ENCODE data around the gene SUCO. TPM values are rescaled to one million over a fixed set of nuclear protein-coding genes. Genes with fewer than 3 reads are reported as not detected.

The SUCO gene
- total and polyA plus RNA-seq, 2 of the 13 experiments (the other 11 are each of a cell fraction or from before 2014, with no cell fraction given) = 12.6 to 25.5 TPM

DNA sequence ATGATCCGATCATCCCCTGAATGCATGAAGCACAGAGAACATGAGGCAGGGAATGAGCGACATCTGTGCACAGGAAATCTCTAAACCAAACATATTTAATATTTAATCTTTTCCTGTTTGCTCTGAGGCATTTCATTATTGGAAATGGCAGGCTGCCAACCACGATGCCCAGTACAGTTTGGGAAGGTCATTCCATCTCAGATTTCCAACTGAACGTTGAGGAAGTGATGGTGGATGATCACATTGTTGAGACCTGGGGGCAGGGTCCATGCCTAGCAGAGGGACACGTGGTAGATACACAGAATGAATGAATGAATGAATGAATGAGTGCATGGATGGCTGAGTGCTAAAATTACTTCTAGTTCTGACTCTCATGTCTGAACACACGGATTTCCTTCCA lies 110.0 kb downstream of the SUCO start:
- 20% methylated on average over 6 of the region's 6 CpGs for WGBS (ENCODE audit: low lambda C conversion rate)
- ATAC-seq = peak; percentile 34; the same call in 2 of the 3 replicates
- no peaks in the 10 kb centered on the region for H3K9me3 ChIP-seq (ENCODE audit: low read length)
- no peak overlapping the region for H3K9ac ChIP-seq (ENCODE audit: insufficient read depth, low read depth, low read length)
- peaks cover 33% of the 10 kb centered on the region for H3K4me1 ChIP-seq (ENCODE audit: insufficient read depth, low read length)
- H3K27ac ChIP-seq (ENCODE audit: extremely low read length, insufficient read depth, low read length) = no peak overlapping the region
- H3K27me3 ChIP-seq (ENCODE audit: control insufficient read depth in 1 of 2, insufficient read depth in 2 of 2, low read length in 2 of 2) = peaks cover 0 to 6% of the 10 kb centered on the region in 2 experiments; a peak in 1 of 5 replicates
- DNase-seq (ENCODE audit: low spot score) = peak; percentile 41
- intact Hi-C loops (cut with micrococcal nuclease; ENCODE audit: unreplicated experiment) (no loop called here), in situ Hi-C loops (cut with HindIII; ENCODE audit: extremely low pct_ligation_motif_present, low pct_unique_long_range_greater_than_20kb) (no loop called here)
- H3K4me2 ChIP-seq (ENCODE audit: low read depth, low read length) = peak overlapping the region; percentile 41; the same call in 1 of the 2 replicates
- POLR2A ChIA-PET = no interaction called here
- no peak for FAIRE-seq
- no peak overlapping the region for H3K4me3 ChIP-seq (replicated peaks in 1 of 3; ENCODE audit: insufficient read depth in 1 of 3, low read depth in 2 of 3, low read length in 3 of 3)
- no peak overlapping the region for H2AFZ ChIP-seq (ENCODE audit: low read length)
- CTCF ChIA-PET (ENCODE audit: low intra/inter-chr PET ratio, low total read pairs) = no interaction called here
- no peaks in the 10 kb centered on the region for H3K36me3 ChIP-seq (replicated peaks in 1 of 2; ENCODE audit: control insufficient read depth in 1 of 2, insufficient read depth in 2 of 2, low read length in 2 of 2)
- no peaks in the 10 kb centered on the region for H4K20me1 ChIP-seq (ENCODE audit: insufficient read depth, low read length)
- BruUV-seq (replicated peaks) = no TSS peak
- no peaks in the 10 kb centered on the region for H3K79me2 ChIP-seq (ENCODE audit: insufficient read depth, low read length)
- TF ChIP-seq FOXA3 (CRISPR knock-in tag; IDR thresholded peaks at IDR 0.05) (peak; percentile 58; the same call in 1 of the 2 replicates), MAFK (conservative IDR thresholded peaks at IDR 0.05 in 1 of 2, IDR thresholded peaks at IDR 0.05 in 1 of 2; ENCODE audit: low read length in 2 of 2) (no peak), FOSL2 (CRISPR knock-in tag; IDR thresholded peaks at IDR 0.05) (peak; percentile 38; the same call in 1 of the 2 replicates), SMARCC2 (IDR thresholded peaks at IDR 0.05) (no peak), MED1 (CRISPR knock-in tag; IDR thresholded peaks at IDR 0.05) (peak; percentile 61), NCOA2 (CRISPR knock-in tag; IDR thresholded peaks at IDR 0.05) (peak; percentile 29; the same call in 1 of the 2 replicates), SIX1 (CRISPR knock-in tag; IDR thresholded peaks at IDR 0.05; ENCODE audit: borderline replicate concordance) (peak; percentile 26; the same call in 1 of the 2 replicates), ELF3 (CRISPR knock-in tag; IDR thresholded peaks at IDR 0.05) (peak; percentile 47; the same call in 1 of the 2 replicates), HDAC1 (CRISPR knock-in tag; IDR thresholded peaks at IDR 0.05) (0 out of 2 replicates have a peak, but pooled peaks have one; percentile 20), RARA (CRISPR knock-in tag; IDR thresholded peaks at IDR 0.05) (0 out of 2 replicates have a peak, but pooled peaks have one; percentile 15), ETV5 (CRISPR knock-in tag; IDR thresholded peaks at IDR 0.05; ENCODE audit: borderline replicate concordance) (peak; percentile 20; the same call in 1 of the 2 replicates), ZNF335 (CRISPR knock-in tag; IDR thresholded peaks at IDR 0.05) (0 out of 2 replicates have a peak, but pooled peaks have one; percentile 33), SAP130 (CRISPR knock-in tag; IDR thresholded peaks at IDR 0.05; ENCODE audit: low read depth) (0 out of 2 replicates have a peak, but pooled peaks have one; percentile 16), MYC (CRISPR knock-in tag; IDR thresholded peaks at IDR 0.05; ENCODE audit: borderline replicate concordance) (0 out of 2 replicates have a peak, but pooled peaks have one; percentile 31), SMC3 (IDR thresholded peaks at IDR 0.05; ENCODE audit: low read length) (no peak), ZNF644 (CRISPR knock-in tag; IDR thresholded peaks at IDR 0.05; ENCODE audit: low read depth) (peak; percentile 79), SALL1 (CRISPR knock-in tag; IDR thresholded peaks at IDR 0.05) (peak; percentile 85), KAT8 (CRISPR knock-in tag; IDR thresholded peaks at IDR 0.05) (0 out of 2 replicates have a peak, but pooled peaks have one; percentile 20)
- TF ChIP-seq, protein P1, sequence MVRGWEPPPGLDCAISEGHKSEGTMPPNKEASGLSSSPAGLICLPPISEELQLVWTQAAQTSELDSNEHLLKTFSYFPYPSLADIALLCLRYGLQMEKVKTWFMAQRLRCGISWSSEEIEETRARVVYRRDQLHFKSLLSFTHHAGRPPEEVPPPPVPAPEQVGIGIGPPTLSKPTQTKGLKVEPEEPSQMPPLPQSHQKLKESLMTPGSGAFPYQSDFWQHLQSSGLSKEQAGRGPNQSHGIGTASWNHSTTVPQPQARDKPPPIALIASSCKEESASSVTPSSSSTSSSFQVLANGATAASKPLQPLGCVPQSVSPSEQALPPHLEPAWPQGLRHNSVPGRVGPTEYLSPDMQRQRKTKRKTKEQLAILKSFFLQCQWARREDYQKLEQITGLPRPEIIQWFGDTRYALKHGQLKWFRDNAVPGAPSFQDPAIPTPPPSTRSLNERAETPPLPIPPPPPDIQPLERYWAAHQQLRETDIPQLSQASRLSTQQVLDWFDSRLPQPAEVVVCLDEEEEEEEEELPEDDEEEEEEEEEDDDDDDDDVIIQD (CRISPR knock-in tag; IDR thresholded peaks at IDR 0.05; ENCODE audit: low read depth) = no peak
- TF ChIP-seq, protein P2, sequence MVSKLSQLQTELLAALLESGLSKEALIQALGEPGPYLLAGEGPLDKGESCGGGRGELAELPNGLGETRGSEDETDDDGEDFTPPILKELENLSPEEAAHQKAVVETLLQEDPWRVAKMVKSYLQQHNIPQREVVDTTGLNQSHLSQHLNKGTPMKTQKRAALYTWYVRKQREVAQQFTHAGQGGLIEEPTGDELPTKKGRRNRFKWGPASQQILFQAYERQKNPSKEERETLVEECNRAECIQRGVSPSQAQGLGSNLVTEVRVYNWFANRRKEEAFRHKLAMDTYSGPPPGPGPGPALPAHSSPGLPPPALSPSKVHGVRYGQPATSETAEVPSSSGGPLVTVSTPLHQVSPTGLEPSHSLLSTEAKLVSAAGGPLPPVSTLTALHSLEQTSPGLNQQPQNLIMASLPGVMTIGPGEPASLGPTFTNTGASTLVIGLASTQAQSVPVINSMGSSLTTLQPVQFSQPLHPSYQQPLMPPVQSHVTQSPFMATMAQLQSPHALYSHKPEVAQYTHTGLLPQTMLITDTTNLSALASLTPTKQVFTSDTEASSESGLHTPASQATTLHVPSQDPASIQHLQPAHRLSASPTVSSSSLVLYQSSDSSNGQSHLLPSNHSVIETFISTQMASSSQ (IDR thresholded peaks at IDR 0.05; ENCODE audit: low read depth) = no peak
- TF ChIP-seq, protein P2 (CRISPR knock-in tag; IDR thresholded peaks at IDR 0.05; ENCODE audit: borderline replicate concordance) = peak; percentile 26; the same call in 1 of the 2 replicates
- TF ChIP-seq, protein P3, sequence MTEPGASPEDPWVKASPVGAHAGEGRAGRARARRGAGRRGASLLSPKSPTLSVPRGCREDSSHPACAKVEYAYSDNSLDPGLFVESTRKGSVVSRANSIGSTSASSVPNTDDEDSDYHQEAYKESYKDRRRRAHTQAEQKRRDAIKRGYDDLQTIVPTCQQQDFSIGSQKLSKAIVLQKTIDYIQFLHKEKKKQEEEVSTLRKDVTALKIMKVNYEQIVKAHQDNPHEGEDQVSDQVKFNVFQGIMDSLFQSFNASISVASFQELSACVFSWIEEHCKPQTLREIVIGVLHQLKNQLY (CRISPR knock-in tag; IDR thresholded peaks at IDR 0.05) = peak; percentile 38; the same call in 1 of the 2 replicates

Data from HepG2 (cell line).